ENCODE measurements around the gene SLC7A8.

DNA sequence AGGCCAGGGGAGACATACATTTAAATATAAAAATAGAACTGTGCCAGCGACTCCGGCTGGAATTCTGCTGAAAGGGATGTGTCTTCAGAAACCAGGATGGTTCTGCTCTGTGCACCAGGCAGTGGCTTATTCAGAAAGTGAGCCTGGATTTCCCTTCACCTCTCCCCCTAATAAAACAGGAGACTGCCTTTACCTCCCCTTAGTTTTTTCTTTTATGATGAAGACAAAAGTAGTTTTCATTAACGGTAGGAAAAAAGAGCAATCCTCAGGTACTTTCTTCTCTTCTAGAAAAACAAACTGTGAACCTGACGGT is 346 bp downstream of the SLC7A8 start:
- TF ChIP-seq, protein P1, sequence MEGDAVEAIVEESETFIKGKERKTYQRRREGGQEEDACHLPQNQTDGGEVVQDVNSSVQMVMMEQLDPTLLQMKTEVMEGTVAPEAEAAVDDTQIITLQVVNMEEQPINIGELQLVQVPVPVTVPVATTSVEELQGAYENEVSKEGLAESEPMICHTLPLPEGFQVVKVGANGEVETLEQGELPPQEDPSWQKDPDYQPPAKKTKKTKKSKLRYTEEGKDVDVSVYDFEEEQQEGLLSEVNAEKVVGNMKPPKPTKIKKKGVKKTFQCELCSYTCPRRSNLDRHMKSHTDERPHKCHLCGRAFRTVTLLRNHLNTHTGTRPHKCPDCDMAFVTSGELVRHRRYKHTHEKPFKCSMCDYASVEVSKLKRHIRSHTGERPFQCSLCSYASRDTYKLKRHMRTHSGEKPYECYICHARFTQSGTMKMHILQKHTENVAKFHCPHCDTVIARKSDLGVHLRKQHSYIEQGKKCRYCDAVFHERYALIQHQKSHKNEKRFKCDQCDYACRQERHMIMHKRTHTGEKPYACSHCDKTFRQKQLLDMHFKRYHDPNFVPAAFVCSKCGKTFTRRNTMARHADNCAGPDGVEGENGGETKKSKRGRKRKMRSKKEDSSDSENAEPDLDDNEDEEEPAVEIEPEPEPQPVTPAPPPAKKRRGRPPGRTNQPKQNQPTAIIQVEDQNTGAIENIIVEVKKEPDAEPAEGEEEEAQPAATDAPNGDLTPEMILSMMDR (IDR thresholded peaks at IDR 0.05; ENCODE audit: low read depth, low read length, missing input control), result no peak
- TF ChIP-seq, protein P2, sequence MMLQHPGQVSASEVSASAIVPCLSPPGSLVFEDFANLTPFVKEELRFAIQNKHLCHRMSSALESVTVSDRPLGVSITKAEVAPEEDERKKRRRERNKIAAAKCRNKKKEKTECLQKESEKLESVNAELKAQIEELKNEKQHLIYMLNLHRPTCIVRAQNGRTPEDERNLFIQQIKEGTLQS (IDR thresholded peaks at IDR 0.05), result no peak
- TF ChIP-seq RXRA (IDR thresholded peaks at IDR 0.05) (no peak), TAF1 (conservative IDR thresholded peaks at IDR 0.05) (no peak), GABPA (IDR thresholded peaks at IDR 0.05 in 1 of 2, conservative IDR thresholded peaks at IDR 0.05 in 1 of 2) (no peak), HNF4A (conservative IDR thresholded peaks at IDR 0.05) (no peak)
- TF ChIP-seq, protein P3, sequence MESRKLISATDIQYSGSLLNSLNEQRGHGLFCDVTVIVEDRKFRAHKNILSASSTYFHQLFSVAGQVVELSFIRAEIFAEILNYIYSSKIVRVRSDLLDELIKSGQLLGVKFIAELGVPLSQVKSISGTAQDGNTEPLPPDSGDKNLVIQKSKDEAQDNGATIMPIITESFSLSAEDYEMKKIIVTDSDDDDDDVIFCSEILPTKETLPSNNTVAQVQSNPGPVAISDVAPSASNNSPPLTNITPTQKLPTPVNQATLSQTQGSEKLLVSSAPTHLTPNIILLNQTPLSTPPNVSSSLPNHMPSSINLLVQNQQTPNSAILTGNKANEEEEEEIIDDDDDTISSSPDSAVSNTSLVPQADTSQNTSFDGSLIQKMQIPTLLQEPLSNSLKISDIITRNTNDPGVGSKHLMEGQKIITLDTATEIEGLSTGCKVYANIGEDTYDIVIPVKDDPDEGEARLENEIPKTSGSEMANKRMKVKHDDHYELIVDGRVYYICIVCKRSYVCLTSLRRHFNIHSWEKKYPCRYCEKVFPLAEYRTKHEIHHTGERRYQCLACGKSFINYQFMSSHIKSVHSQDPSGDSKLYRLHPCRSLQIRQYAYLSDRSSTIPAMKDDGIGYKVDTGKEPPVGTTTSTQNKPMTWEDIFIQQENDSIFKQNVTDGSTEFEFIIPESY (IDR thresholded peaks at IDR 0.05), result no peak
- TF ChIP-seq, protein P4, sequence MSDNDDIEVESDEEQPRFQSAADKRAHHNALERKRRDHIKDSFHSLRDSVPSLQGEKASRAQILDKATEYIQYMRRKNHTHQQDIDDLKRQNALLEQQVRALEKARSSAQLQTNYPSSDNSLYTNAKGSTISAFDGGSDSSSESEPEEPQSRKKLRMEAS (IDR thresholded peaks at IDR 0.05), result no peak

Measured in liver (tissue), 3 donors.